HG03139 (cell line): Measurements from ENCODE around the gene TEX19.

Experiments
- ATAC-seq: cut with Tn5 transposase; IDR thresholded peaks from one replicate; pipeline ENCODE4 v1.9.1; 2021; ENCODE audit not compliant: unreplicated experiment

The TEX19 gene

GRCh38 chr17:82320956-82321927 is 37.8 kb upstream of the TEX19 start:
- ATAC-seq = no peak

- ATAC-seq = no peak
Observed at GRCh38 chr17:82321947-82322466, 37.0 kb upstream of the TEX19 start.

DNA sequence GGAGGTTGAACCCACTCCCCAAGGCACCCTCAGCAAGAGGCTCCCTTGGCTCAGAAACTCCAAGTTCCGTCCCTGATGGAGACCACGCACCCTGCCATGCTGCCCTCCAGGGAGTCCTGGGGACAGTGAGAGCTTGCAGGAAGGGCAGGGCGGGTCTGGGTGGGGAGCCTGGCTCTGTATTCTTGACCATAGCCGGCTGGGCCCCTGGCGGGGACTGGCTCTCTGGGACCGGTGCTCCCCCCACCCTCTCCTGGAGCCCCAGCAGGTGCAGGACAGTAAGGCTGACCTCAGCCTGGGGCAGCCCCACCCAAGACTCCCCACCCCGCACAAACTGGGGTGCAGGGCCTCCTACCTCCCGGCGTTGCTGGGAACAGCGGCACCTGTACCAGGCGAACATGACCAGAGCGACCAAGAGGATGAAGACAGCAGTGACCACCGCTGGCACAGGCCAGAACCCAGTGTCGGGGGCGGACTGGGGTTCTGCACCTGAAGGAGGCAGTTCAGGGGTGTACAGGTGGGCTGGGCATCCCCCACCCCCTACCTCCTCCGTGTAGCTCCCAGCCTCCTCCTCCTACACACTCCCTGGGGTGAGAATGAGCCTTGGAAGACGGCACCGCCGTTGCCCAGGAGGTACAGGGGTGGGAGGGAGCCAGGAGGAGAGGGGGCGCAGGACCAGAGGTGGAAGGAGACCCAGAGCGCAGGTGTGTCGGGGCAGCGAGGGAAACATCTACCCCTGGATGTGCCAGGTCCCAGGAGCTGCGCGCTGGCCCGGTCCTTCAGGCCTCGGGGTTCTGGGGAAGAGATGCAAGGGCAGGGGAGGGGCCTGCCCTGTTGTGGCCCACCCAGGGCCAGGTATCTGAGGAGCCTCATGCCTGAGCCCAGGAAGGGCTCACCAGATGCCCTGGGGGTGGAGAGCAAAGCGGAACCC is 36.3 kb upstream of the TEX19 start:
- ATAC-seq = no peak

DNA sequence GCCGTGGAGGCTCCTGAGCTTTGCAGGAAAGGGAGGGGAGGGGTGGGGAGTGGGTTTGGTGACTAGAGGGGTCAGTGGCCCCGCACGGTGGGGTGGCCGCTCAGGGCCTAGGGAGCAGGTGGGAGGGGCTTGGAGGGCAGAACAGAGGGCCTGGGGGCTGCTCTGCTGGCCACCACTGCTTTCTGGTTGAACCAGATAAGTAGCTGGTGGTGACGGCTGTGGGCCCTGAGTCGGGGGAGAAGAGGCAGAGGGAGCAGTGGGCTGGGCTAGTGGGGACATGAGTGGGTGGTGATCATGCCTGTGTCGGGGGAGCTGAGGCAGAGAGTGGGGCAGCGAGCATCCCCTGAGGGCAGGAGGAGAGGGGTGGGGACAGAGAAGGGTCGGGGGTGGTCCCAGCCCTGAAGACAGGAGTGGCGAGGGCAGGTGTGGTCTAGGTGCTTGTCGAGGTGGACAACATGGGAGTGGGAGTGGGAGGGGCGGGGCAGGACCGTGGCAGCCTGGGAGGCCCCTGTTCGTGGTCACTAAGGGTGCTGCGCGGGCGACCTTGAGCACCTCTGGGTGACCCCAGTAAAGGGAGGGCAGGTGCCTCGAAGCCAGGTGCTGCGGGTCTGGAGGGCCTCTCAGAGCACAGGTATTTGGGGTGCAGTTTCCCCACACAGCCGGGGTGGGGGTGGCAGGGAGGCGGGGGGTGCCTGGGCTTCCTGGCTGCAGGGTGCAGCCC is 35.4 kb upstream of the TEX19 start:
- ATAC-seq = no peak

GRCh38 chr17:82324566-82325285 is 34.3 kb upstream of the TEX19 start:
- ATAC-seq = no peak

DNA sequence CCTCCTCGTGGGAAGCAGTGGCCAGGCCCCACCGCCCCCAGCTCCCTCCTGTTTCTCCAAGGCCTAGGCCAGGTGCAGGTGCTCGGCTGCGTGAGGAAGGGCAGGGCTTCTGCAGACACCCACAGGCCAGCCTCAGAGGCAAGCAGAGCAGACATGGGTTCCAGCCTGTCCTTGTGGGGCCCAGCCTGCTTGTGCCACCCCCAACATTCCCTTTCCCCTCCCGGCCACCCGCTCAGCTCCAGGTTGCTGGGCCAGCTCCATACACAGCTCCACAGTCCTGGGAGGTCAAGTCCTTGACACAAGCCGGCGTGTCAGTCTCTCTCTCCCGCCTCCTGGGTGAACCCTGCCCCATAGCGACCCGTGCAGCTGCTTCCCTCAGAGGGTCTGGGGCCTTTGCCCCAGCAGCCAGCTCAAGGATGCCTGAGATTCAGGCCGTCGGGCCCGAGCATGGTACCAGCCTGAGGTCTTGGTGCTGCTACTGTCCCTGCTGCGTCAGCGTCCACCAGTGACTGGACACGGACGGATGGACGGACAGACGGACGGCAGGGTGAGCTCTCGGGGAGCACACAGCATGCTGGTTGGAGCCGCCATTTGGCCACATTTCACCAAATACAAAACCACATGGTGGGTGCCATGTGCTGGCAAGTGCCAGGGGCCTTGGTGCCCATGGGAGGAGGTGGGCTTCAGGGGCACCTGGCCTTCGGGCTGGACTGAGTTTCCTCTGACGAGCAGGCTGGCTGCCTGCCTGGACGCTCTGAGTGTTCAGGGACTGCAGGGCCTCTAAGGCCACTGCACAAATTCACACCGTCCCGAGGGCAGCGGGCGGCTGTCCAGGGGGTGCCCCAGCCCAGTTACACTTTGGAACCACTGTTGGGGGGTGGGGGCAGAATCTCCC is 33.5 kb upstream of the TEX19 start:
- ATAC-seq = no peak

- ATAC-seq = no peak
Observed at GRCh38 chr17:82327289-82327688, 31.8 kb upstream of the TEX19 start.

DNA sequence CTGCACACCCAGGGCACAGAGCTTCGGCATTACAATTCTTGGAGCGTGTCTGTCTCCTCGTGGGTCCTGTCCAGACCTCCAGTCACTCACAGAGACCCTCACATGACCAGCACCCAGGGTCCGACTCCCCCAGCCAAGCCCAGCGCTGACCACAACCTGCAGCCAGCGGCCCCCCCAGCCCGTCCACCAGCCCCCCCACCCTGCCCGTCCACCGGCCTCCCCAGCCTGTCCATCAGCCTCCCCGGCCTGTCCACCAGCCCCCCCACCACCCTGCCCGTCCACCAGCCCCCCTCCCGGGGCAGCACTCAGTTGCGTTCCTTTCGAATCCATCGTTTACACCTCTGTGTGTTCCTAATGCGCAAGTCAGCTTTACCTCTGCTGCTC is 31.3 kb upstream of the TEX19 start:
- ATAC-seq = no peak

- ATAC-seq = no peak
Observed at GRCh38 chr17:82328141-82328993, 30.7 kb upstream of the TEX19 start.

DNA sequence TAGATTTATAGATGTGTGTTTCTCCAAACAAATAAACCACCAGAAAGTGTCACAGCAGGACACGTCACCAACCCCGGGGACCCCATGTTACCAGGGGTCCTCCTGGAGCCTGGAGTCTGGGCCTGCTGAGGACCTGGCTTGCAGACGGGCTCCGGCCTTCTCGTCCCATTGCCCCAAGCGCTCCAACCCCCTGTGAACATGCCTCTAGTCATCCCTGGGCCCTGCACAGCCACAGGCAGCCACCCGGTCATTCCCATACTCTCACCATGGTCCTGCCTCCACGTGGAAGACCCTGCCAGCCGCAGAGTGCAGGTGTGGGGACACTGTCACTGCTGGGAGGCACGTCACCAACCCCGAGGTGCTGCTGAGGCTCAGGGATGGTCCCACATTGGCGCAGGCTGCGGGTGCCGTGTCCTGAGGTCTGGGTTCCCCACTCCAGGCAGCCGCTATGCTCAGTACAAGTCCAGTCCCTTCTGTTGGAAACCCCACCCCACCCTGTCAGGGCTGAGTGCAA is 30.0 kb upstream of the TEX19 start:
- no peak for ATAC-seq

DNA sequence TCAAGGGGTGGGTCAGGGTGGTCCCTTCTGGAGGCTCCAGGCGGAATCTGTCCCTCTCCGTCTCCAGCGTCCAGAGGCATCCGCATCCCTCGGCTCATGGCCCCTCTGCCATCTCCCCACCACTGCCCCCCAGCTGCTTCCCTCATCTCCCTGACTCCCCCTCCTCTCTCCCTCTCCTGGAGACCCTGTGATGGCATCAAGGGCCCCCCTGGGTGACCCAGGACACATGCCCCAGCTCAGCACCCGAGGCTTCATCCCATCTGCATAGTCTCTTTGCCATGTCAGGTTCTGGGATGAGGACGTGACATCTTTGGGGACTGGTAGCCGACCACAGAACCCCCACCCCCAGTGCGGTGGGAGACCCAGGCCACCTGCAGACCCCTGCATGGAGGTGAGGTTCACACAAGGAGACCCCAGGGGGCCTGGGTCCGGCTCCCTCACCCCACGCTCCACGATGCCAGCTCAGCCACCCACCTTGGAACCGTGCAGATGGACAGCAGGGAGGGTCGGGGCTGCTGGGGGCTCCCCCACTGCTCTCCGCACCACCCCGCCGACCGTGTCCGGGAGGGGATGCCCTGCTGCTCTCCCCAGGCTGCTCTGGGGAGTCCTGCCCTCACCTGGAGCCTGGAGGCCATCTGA is 29.2 kb upstream of the TEX19 start:
- no peak for ATAC-seq

GRCh38 chr17:82330322-82331239 is 28.5 kb upstream of the TEX19 start:
- no peak for ATAC-seq

- no peak for ATAC-seq
Observed at GRCh38 chr17:82331345-82331939, 27.6 kb upstream of the TEX19 start.

DNA sequence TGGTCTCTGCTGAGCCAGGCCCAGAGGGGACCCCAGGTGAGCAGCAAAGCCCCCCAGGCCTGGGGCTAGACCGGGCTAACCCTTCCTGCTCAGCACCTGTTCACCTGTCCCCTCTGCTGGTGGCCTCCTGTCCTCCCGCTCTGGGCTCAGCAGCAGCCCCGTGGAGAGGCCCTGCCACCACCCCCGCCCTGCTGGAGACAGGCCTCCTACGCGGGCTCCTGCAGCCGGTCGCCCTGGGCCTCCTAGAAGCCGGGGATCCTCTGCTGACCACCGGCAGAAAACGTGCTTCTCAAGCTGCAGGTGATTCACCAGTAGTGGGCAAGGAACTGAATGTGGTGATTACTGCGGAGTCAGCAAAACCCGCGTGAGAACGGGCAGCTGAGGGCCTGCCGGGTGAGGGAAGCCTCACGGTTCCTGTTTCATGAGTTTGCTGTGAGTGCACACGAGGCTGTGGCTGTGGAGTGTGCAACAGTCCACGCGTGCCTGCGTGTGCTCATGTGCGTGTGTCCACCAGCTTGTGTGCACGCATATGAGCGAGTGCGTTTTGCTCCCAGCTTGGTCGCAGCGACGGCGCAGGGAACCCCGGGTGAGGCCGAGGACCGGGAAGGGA is 26.3 kb upstream of the TEX19 start:
- ATAC-seq = no peak

- no peak for ATAC-seq
Observed at GRCh38 chr17:82333279-82334171, 25.5 kb upstream of the TEX19 start, which contains the start of gene SECTM1. Gene SECTM1, minus strand, starts transcription at chr17:82333766. Its CDS starts 6,526 bp downstream, at chr17:82327240.
